CD4-positive, alpha-beta T cell treated with Interleukin-10 for 1 hour (primary cell): ENCODE measurements around the gene BAZ2A.

ENCODE experiments used
- DNase-seq: peaks from one replicate; pipeline ENCODE4 v3.0.0-alpha.2; 2020

The BAZ2A gene

GRCh38 chr12:56634837-56635791 is 5.0 kb upstream of the BAZ2A start:
- DNase-seq: peak; percentile 73

- DNase-seq: peak; percentile 24
Measured at GRCh38 chr12:56634242-56634836, 4.2 kb upstream of the BAZ2A start.

- DNase-seq: no peak
Measured at GRCh38 chr12:56633468-56634241, 3.5 kb upstream of the BAZ2A start.

DNA sequence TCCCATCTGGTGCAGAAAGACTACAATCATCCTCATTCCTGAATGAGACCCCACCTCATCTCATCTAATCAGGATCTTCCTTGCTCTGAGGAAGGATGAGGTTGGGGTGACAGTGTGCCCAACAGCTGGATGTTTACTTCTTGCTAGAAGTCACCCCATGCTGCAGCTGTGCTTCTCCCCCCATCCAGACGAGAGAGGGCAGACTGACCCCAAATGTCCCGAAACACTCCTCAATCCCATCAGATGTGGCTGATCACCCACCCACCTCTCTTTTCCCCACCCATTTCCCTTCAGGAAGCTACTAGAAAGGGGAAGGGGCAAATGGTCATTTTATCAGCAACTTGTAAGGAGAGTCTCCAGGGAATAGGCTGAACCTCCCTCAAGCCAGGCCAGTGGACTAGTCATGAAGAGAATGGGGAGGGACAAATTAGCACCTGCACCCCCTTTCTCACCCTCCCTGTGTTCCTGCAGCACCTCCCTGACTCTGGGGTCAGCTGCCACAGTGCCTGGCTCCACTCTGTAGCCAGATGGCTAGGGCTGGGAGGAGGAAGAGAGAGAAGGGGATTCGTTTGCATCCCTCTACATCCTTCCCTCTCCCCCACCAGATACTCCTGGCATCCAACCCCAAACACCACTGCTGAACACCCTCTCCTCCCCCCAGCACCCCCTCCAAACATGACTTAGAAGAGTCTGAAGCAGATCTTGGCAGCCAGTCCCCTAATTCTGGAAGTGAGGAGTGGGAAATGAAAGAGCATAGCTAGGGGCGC is 2.8 kb upstream of the BAZ2A start:
- no peak for DNase-seq

GRCh38 chr12:56631790-56632700 is 1.9 kb upstream of the BAZ2A start:
- DNase-seq: peak; percentile 58

- peak; percentile 60 for DNase-seq
Measured at GRCh38 chr12:56629459-56630179, 507 bp downstream of the BAZ2A start.

DNA sequence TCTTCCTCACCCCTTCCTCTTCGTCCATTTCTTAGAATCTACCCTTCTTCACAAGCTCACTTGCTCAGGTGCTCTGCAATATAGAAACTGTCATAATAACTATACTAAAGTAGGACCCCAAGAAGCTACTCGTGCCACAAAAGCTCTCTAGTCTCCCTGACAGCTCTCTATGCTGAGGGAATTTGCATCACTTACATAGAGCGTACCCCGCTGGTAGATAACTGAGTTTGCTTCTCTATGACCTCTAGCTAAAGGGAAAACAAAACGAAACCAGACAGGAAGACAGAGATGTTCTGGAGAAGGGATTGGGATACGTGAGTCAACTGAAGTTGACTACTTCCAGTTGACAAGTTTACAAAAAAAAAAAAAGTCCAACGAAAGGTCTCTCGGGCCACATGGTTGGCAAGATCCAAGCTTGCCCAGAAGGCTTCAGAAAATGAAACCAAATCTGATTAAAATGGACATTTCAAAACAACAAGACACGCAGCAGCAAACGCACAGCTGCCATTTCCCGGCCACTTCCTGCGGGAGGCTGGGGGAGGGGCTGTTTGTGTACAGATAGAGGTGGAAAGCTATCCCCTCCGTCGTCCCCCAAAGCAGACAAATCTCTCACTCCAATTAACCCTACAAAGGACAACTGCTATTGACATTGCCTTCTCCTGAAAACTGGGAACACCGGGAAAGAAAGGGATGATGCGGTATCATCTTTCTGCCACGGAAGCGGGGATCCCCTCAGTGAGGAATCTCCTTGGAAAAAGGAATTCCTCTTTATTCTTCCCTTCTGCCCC is 1.3 kb downstream of the BAZ2A start:
- peak; percentile 76 for DNase-seq

- no peak for DNase-seq
Measured at GRCh38 chr12:56626701-56627100, 3.4 kb downstream of the BAZ2A start.

- no peak for DNase-seq
Measured at GRCh38 chr12:56622535-56622934, 7.6 kb downstream of the BAZ2A start.

DNA sequence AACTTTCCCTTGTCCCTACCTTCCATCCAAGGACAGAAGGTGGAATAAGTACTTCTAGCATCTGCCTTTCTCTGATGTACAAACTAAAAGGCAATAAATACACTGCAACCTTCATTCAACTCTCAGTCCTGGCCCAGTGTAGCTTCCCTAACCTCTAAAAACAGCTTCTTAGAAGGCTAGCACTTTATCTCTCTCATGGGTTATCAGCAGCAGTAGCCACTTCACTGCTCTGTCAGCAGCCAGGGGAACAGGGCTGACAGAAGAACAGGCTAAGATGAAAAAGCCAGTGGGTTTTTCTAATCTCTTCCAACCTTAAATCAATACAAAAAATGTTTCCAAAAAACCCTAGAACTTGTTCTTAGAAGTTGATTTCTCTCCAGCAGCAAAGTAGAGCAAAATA is 13.2 kb downstream of the BAZ2A start:
- DNase-seq: no peak

GRCh38 chr12:56616244-56616643 is 13.9 kb downstream of the BAZ2A start:
- DNase-seq: no peak

- no peak for DNase-seq
Measured at GRCh38 chr12:56614627-56615026, 15.5 kb downstream of the BAZ2A start.

- DNase-seq: no peak
Measured at GRCh38 chr12:56604355-56604754, 25.8 kb downstream of the BAZ2A start.

DNA sequence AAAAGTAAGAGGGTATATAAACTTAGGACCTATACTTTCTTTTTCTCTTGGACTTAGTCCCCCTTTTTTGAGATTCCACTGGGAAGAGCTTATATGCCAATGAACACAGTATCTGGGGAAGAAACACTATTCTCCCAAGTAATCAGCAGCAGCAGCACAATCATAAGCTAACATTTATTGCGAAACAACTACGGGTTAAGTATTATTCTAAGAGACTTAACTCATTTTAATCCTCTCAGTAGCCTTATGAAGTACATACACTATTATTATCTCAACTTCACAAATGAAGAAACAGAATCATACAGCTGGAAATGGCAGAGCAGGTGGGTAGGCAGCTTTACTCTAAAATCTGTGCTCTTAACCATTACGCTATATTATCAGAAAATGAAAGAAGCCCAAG is 27.9 kb downstream of the BAZ2A start:
- no peak for DNase-seq

- peak; percentile 40 for DNase-seq
Measured at GRCh38 chr12:56601503-56601902, 28.6 kb downstream of the BAZ2A start.

DNA sequence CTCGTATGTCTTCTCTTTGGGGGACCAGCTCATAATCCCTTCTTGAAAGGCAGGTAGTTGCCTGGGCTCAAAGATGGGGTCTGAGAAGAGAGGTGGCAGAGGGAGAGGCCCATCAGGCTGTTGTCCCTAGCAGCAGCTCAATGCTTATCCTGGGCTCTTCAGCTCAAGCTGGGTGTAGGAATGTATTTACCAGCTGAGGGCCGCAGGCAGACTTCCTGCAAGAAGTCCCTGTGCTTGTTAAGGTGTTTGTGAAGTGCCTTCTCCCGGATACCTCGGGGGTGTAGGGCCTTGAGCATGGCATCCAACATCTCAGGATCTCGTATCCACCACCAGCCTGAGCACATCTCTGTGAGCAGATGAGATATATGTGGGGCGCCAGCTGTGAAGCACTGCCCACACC is 29.4 kb downstream of the BAZ2A start:
- no peak for DNase-seq

DNA sequence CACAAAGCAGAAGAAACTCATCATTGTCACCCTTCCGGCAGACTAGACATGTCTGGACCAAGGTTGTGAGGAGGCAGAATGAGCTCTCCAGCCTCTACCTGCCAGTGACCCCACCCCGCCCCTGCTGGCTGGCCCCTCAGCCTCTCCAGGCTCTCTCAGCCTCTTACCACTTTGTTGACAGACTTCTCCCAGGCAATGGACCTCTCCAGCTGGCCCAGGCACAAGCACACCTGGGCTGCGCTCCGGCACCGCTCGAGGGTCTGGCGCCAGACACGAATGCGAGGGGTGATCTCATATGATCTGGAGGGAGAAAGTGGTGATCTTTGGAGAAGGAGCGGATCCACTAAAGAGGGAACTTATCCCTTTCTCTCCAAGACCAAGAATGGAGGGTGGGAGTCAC is 30.3 kb downstream of the BAZ2A start:
- no peak for DNase-seq

DNA sequence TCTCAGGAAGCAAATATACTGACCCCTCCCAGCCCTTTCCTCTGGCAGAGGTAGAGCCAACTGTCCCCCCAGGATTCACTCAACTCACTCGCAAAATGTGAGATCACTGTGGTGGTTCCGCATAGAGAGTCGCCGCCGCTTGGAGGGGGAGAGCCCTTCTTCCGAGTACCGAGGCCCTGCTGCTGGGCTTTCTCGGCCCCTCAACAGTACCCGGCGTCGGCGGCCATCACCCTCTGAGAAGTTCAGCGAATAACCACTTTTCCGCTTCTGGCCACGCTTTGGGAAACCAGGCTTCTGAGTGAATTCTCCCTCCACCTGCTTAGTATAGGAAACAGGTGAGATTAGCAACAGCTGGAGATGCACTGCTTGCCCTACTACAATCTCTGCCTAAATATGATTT is 31.1 kb downstream of the BAZ2A start:
- no peak for DNase-seq

DNA sequence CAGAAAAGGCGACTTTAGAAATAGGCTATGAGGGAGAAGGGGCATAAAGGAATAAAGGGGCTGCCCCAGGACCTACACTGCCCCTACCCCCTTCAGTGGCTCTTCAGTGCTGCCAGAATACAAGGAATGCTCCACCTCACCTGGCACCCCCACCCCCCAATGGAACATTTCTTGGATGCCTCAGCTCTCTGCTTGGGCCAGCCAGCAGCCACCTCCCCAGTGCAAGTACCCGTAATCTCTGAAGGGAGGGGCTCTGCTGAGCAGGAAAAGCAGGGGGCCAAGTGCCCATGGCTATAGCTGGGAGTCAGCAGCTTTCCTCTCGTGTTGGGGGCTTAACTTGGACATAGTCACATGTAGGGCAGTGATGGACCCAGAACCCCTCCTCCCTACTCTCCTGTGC is 33.3 kb downstream of the BAZ2A start:
- DNase-seq: no peak
